B cell (primary cell): ENCODE data around the gene HJURP. TPM values are rescaled to one million over a fixed set of nuclear protein-coding genes. Genes with fewer than 3 reads are reported as not detected.

ENCODE experiments used
- ATAC-seq: fragments of 200-7000 bp; cut with Tn5 transposase; one replicate; pipeline ENCODE4 v1.10.0; 2021; ENCODE audit warnings: low read depth, mild to moderate bottlenecking, moderate number of reproducible peaks, moderate library complexity
- CTCF ChIA-PET: fragments of 350-600 bp; sonication (Branson Sonifier 250); formaldehyde crosslinking; loops from one replicate; lab custom pipeline; 2021; ENCODE audit warnings: antibody characterized with exemption, inconsistent platforms; lab: Charles Lee
- POLR2A ChIA-PET: fragments of 350-600 bp; sonication (Branson Sonifier 250); formaldehyde crosslinking; loops from one replicate; lab custom pipeline; 2021; ENCODE audit warnings: antibody characterized with exemption; lab: Charles Lee
- DNase-seq: peaks from one replicate; pipeline ENCODE4 v3.0.0; 2013
- H2AFZ ChIP-seq: 2 replicates; pipeline ENCODE4 v1.6.1; 2012; ENCODE audit warnings: mild to moderate bottlenecking, low read depth, low read length; ENCODE audit not compliant: insufficient read depth, poor library complexity, severe bottlenecking
- H3K27ac ChIP-seq, 2 donors: 1 replicate in 1 of 2; 2 replicates in 1 of 2; pipeline ENCODE4 v1.5.1; 2012 to 2013; ENCODE audit warnings: low read length in 2 of 2, mild to moderate bottlenecking in 2 of 2, moderate library complexity in 1 of 2
- H3K27me3 ChIP-seq, 4 experiments: fragments of 200-600 bp in 1 of 4; sonication (generic) in 1 of 4; replicated peaks in 1 of 4; 1 replicate in 2 of 4; 2 replicates in 2 of 4; pipeline versions ENCODE4 v1.6.1 to v1.7.0; 2013 to 2016; ENCODE audit warnings: low read length in 3 of 4, mild to moderate bottlenecking in 2 of 4, mixed read lengths in 1 of 4, moderate library complexity in 1 of 4; ENCODE audit not compliant: insufficient read depth in 4 of 4, control insufficient read depth in 3 of 4; ENCODE audit errors: control extremely low read depth in 1 of 4
- H3K36me3 ChIP-seq, 2 experiments: replicated peaks in 1 of 2; 1 replicate in 1 of 2; 2 replicates in 1 of 2; pipeline versions ENCODE4 v1.6.1 to v1.7.1; 2013; ENCODE audit warnings: low read length in 1 of 2; ENCODE audit not compliant: insufficient read depth in 2 of 2, control insufficient read depth in 1 of 2; ENCODE audit errors: control extremely low read depth in 1 of 2, extremely low read depth in 1 of 2
- H3K4me1 ChIP-seq, 2 donors: fragments of 200-600 bp in 1 of 2; sonication (generic) in 1 of 2; 1 replicate in 1 of 2; 2 replicates in 1 of 2; pipeline versions ENCODE4 v1.5.1 to v1.6.1; 2013 to 2017; ENCODE audit warnings: low read length in 2 of 2; ENCODE audit not compliant: control insufficient read depth in 2 of 2, insufficient read depth in 2 of 2
- H3K4me2 ChIP-seq: replicated peaks from 2 replicates; pipeline ENCODE3; 2012; ENCODE audit warnings: mild to moderate bottlenecking, low read depth, low read length; ENCODE audit not compliant: poor library complexity, severe bottlenecking
- H3K4me3 ChIP-seq, 5 experiments: fragments of 200-600 bp in 1 of 5; sonication (generic) in 1 of 5; 1 replicate in 3 of 5; 2 replicates in 2 of 5; pipeline versions ENCODE4 v1.5.1 to v1.7.0; 2011 to 2016; ENCODE audit warnings: low read length in 4 of 5, mild to moderate bottlenecking in 4 of 5, low read depth in 2 of 5, control low read depth in 1 of 5, moderate library complexity in 1 of 5; ENCODE audit not compliant: insufficient read depth in 1 of 5; ENCODE audit errors: control extremely low read depth in 1 of 5, extremely low read depth in 1 of 5
- H3K79me2 ChIP-seq: fragments of 200-600 bp; sonication (generic); one replicate; pipeline ENCODE4 v1.6.0; 2016; ENCODE audit warnings: low read length; ENCODE audit not compliant: control insufficient read depth, insufficient read depth
- H3K9ac ChIP-seq: fragments of 200-600 bp; sonication (generic); 2 replicates; pipeline ENCODE4 v1.6.1; 2017; ENCODE audit warnings: mild to moderate bottlenecking, low read length, moderate library complexity
- H3K9me3 ChIP-seq, 3 donors: one replicate each; pipeline versions ENCODE4 v1.6.1 to v1.7.1; 2013; ENCODE audit warnings: low read length in 2 of 3; ENCODE audit not compliant: control insufficient read depth in 2 of 3, insufficient read depth in 1 of 3; ENCODE audit errors: control extremely low read depth in 1 of 3
- H4K20me1 ChIP-seq: 2 replicates; pipeline ENCODE4 v1.6.0; 2012; ENCODE audit warnings: mild to moderate bottlenecking, low read length; ENCODE audit not compliant: insufficient read depth, control insufficient read depth, poor library complexity, severe bottlenecking
- H3K27ac Mint-ChIP-seq: one replicate; pipeline ENCODE4 v1.8.0; 2021; ENCODE audit warnings: mixed read lengths
- H3K27me3 Mint-ChIP-seq: one replicate; pipeline ENCODE4 v1.8.0; 2021; ENCODE audit warnings: mixed read lengths
- H3K4me1 Mint-ChIP-seq: one replicate; pipeline ENCODE4 v1.8.0; 2021; ENCODE audit warnings: mixed read lengths
- H3K4me3 Mint-ChIP-seq: one replicate; pipeline ENCODE4 v1.8.0; 2021; ENCODE audit warnings: mixed read lengths
- H3K9me3 Mint-ChIP-seq: one replicate; pipeline ENCODE4 v1.8.0; 2022; ENCODE audit warnings: mixed read lengths; ENCODE audit not compliant: insufficient read depth
- EZH2 ChIP-seq: IDR thresholded peaks from 2 replicates; pipeline ENCODE4 v1.6.1; 2012; ENCODE audit warnings: borderline replicate concordance, low read depth, mild to moderate bottlenecking, moderate library complexity, low read length; ENCODE audit not compliant: insufficient read depth, poor library complexity, severe bottlenecking
- WGBS: methylation state at CpG from one replicate; pipeline ENCODE4 v1.1.5; 2013; ENCODE audit warnings: missing lambda C conversion rate; ENCODE audit not compliant: insufficient coverage; 5-methylcytosine and 5-hydroxymethylcytosine counted together
- intact Hi-C: fragments of 100-400 bp; cut with micrococcal nuclease; formaldehyde crosslinking; loops from one replicate; pipeline ENCODE4 v1.10.0; 2022
- polyA plus RNA-seq: library from polyadenylated mRNA; depleted of rRNA; stranded (reverse); fragments of >200 nt; gene quantifications from 2 replicates; pipeline ENCODE4 v1.2.3, GENCODE V29; 2012
- total RNA-seq, 2 donors: library from RNA; stranded (reverse); fragments of 120-200 nt in 1 of 2; gene quantifications; 1 replicate in 1 of 2; 2 replicates in 1 of 2; pipeline versions ENCODE4 v1.2.3 to v1.2.4, GENCODE V29; 2013 to 2022
- TF ChIP-seq, protein P1 (sequence below): fragments of 200-600 bp; IDR thresholded peaks from one replicate; pipeline ENCODE4 v1.8.0; 2022; ENCODE audit warnings: antibody characterized with exemption, mild to moderate bottlenecking

HJURP gene
- total and polyA plus RNA-seq, 2 donors (not counting 1 experiment from before 2014, with no cell fraction given): 0.42 to 0.73 TPM

DNA sequence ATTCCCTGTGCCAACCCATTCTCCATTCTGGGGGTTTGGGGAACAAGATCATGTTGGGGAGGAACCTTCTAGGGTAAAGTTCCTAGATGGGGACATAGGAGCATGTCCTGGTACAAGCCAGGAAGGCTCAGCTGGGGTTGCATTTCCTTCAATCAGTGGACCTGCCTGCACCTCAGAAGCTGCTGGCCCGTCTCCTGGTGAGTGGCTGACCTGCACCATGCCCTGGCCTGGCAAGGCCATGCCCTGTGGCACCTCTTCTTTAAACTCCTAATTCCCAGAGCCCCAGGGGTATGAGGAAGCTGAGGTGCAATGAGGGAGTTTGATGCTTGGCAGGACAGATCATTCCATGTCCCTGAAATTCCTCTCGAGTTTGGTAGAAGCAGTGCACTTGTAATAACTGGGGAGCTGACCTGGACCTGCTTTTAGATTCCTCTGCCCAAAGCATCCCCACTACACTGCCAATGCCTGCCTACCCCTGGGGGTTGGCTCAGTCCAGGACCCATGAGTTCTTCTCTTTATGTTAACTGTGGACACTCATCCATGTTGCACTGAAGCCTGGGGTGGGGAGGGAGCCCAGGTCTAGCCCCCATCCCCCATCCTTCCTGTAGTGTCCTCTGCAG is 50.9 kb downstream of the HJURP start:
- Histone ChIP-seq H3K27me3 (peaks cover 0 to 10% (median 0%) of the 10 kb centered on the region in 4 experiments), H3K4me1 (no peaks in the 10 kb centered on the region), H2AFZ (no peak overlapping the region), H3K4me3 (no peak overlapping the region), H3K4me2 (no peak overlapping the region), H4K20me1 (no peaks in the 10 kb centered on the region), H3K27ac (no peak overlapping the region), H3K9ac (no peak overlapping the region), H3K9me3 (no peaks in the 10 kb centered on the region), H3K79me2 (no peaks in the 10 kb centered on the region), H3K36me3 (no peaks in the 10 kb centered on the region)
- H3K9me3 Mint-ChIP-seq: no peaks in the 10 kb centered on the region
- no peaks in the 10 kb centered on the region for H3K4me1 Mint-ChIP-seq
- no peak overlapping the region for H3K4me3 Mint-ChIP-seq
- ChIA-PET CTCF (no interaction called here), POLR2A (no interaction called here)
- TF ChIP-seq, protein P1, sequence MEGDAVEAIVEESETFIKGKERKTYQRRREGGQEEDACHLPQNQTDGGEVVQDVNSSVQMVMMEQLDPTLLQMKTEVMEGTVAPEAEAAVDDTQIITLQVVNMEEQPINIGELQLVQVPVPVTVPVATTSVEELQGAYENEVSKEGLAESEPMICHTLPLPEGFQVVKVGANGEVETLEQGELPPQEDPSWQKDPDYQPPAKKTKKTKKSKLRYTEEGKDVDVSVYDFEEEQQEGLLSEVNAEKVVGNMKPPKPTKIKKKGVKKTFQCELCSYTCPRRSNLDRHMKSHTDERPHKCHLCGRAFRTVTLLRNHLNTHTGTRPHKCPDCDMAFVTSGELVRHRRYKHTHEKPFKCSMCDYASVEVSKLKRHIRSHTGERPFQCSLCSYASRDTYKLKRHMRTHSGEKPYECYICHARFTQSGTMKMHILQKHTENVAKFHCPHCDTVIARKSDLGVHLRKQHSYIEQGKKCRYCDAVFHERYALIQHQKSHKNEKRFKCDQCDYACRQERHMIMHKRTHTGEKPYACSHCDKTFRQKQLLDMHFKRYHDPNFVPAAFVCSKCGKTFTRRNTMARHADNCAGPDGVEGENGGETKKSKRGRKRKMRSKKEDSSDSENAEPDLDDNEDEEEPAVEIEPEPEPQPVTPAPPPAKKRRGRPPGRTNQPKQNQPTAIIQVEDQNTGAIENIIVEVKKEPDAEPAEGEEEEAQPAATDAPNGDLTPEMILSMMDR: no peak
- TF ChIP-seq EZH2: no peak
- intact Hi-C loops: no loop called here
- no peak for DNase-seq
- H3K27ac Mint-ChIP-seq: no peak overlapping the region
- WGBS: 88% methylated on average over 1 of the region's 2 CpGs
- ATAC-seq: no peak
- H3K27me3 Mint-ChIP-seq: peaks cover 17% of the 10 kb centered on the region

DNA sequence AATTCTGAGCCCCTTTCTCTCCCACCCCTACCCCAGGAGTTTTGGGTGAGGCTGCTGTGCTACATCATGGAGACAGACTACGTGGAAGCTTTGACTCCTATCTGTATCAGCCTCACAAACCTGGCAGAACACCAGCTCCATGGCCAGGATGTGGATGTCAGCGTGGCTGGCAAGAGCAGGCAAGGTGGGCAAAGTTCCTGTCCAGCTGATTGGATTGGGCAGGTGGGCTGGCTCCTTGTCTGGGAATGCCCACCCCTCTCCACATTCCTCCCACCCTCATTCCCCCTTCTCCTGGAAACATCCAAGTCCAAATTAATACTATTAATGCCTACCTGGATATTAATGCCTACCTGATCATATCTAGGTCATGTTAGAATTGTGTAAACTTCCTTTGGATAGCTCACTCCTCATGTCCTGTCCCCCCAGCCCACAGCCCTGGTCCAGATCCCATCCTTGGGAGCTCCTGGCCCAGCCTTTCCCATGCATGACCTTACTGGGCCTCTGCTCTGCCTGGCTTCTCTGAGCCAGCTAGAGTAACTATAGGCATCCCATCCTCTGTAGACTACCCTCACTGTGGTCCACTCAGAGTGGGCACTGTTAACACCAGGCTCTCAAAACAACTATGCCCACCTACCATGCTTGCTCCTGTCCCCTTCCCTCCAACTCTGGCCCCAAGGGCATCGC is 52.1 kb downstream of the HJURP start:
- no peaks in the 10 kb centered on the region for H3K4me1 ChIP-seq
- no peak for DNase-seq
- H3K79me2 ChIP-seq: no peaks in the 10 kb centered on the region
- TF ChIP-seq, protein P1: no peak
- no peak for TF ChIP-seq EZH2
- no peak overlapping the region for H3K27ac Mint-ChIP-seq
- no peak overlapping the region for H3K27ac ChIP-seq
- H3K4me3 Mint-ChIP-seq: no peak overlapping the region
- ChIA-PET POLR2A (no interaction called here), CTCF (no interaction called here)
- H4K20me1 ChIP-seq: no peaks in the 10 kb centered on the region
- no peaks in the 10 kb centered on the region for H3K9me3 ChIP-seq
- H3K27me3 ChIP-seq: peaks cover 0 to 6% (median 0%) of the 10 kb centered on the region in 4 experiments
- no peaks in the 10 kb centered on the region for H3K9me3 Mint-ChIP-seq
- H3K36me3 ChIP-seq: no peaks in the 10 kb centered on the region
- peaks cover 17% of the 10 kb centered on the region for H3K27me3 Mint-ChIP-seq
- no peak overlapping the region for H2AFZ ChIP-seq
- no peak overlapping the region for H3K4me3 ChIP-seq
- no peak for ATAC-seq
- WGBS: 33% methylated on average over 1 of the region's 3 CpGs
- no peaks in the 10 kb centered on the region for H3K4me1 Mint-ChIP-seq
- intact Hi-C loops: no loop called here
- no peak overlapping the region for H3K4me2 ChIP-seq
- no peak overlapping the region for H3K9ac ChIP-seq
